NCI-H345 treated with DMSO at 0.1 percent for 48 hours (cell line): Measurements from ENCODE around the gene PRAC1.
"Not testable (repeated sequence)": the region's sequence is repeated elsewhere in the genome, so short reads cannot be mapped to it uniquely, and the experiment has no call there.

Experiments used
- DNase-seq: peaks from one replicate; lab custom pipeline; 2025; ENCODE audit not compliant: unreplicated experiment; lab: John Stamatoyannopoulos, UW

Gene PRAC1

GRCh38 chr17:48727415-48728175, 5.3 kb upstream of the PRAC1 start:
- no peak for DNase-seq

- DNase-seq: no peak
Observed at GRCh38 chr17:48726916-48727286, 4.6 kb upstream of the PRAC1 start.

GRCh38 chr17:48726114-48726915, 4.0 kb upstream of the PRAC1 start:
- DNase-seq: no peak

GRCh38 chr17:48725288-48726064, 3.2 kb upstream of the PRAC1 start:
- DNase-seq: no peak

- no peak for DNase-seq
Observed at GRCh38 chr17:48725004-48725287, 2.6 kb upstream of the PRAC1 start.

GRCh38 chr17:48724251-48725003, 2.1 kb upstream of the PRAC1 start:
- DNase-seq: peak; percentile 37

- no peak for DNase-seq
Observed at GRCh38 chr17:48723423-48724250, 1.3 kb upstream of the PRAC1 start.

- no peak for DNase-seq
Observed at GRCh38 chr17:48722915-48723422, 651 bp upstream of the PRAC1 start, which contains the start of gene PRAC2. Gene PRAC2 (plus strand): TSS chr17:48723185. CDS start chr17:48724411, 1,226 bp downstream.

GRCh38 chr17:48721009-48721402, 1.3 kb downstream of the PRAC1 start:
- DNase-seq: no peak

GRCh38 chr17:48720266-48721008, 1.9 kb downstream of the PRAC1 start:
- DNase-seq: peak; percentile 6

GRCh38 chr17:48719642-48720265, 2.6 kb downstream of the PRAC1 start:
- no peak for DNase-seq

- no peak for DNase-seq
Observed at GRCh38 chr17:48718761-48719641, 3.3 kb downstream of the PRAC1 start.

- no peak for DNase-seq
Observed at GRCh38 chr17:48718227-48718760, 4.0 kb downstream of the PRAC1 start.

GRCh38 chr17:48717367-48718226, 4.7 kb downstream of the PRAC1 start:
- no peak for DNase-seq

- DNase-seq: not testable (repeated sequence)
Observed at GRCh38 chr17:48716549-48716948, 5.8 kb downstream of the PRAC1 start.
